Measurements from ENCODE around the gene WWC1. TPM values are rescaled to one million over a fixed set of nuclear protein-coding genes. Genes with fewer than 3 reads are reported as not detected.

Gene WWC1
- total RNA-seq, 1 donor from 2014 or later, result 18.7 TPM

DNA sequence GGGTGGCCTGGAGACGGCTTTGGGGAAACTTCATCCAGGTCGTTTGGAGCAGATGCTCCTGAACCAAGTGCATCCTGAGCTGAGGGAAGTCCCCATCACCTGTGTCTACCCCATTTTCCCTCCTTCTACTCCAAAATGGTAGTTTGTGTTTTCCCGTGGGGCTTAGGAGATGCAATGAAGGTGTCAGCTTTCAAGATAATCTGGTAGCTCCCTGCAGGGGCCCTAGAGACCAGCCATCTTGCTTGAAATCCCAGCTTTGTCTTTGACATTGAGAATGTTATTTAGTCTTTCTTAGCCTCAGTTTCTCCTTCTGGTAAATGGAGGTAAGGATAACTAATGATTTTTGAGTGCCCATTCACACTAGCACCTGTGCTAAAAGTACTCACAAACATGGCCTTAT is 77.4 kb downstream of the WWC1 start:
- no peak overlapping the region for H3K4me3 ChIP-seq
- DNase-seq (ENCODE audit: extremely low spot score in 2 of 2), result no peak
- intact Hi-C loops (cut with DNase I), result no loop called here
- no peaks in the 10 kb centered on the region for H3K27me3 ChIP-seq
- no peak overlapping the region for H3K27ac ChIP-seq
- TF ChIP-seq, protein P1, sequence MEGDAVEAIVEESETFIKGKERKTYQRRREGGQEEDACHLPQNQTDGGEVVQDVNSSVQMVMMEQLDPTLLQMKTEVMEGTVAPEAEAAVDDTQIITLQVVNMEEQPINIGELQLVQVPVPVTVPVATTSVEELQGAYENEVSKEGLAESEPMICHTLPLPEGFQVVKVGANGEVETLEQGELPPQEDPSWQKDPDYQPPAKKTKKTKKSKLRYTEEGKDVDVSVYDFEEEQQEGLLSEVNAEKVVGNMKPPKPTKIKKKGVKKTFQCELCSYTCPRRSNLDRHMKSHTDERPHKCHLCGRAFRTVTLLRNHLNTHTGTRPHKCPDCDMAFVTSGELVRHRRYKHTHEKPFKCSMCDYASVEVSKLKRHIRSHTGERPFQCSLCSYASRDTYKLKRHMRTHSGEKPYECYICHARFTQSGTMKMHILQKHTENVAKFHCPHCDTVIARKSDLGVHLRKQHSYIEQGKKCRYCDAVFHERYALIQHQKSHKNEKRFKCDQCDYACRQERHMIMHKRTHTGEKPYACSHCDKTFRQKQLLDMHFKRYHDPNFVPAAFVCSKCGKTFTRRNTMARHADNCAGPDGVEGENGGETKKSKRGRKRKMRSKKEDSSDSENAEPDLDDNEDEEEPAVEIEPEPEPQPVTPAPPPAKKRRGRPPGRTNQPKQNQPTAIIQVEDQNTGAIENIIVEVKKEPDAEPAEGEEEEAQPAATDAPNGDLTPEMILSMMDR (IDR thresholded peaks at IDR 0.05), result no peak
- TF ChIP-seq POLR2AphosphoS5 (IDR thresholded peaks at IDR 0.05; ENCODE audit: insufficient read depth in 1 of 2, low read depth in 1 of 2) (no peak), POLR2A (IDR thresholded peaks at IDR 0.05) (no peak)
- peaks cover 15% of the 10 kb centered on the region for H3K4me1 ChIP-seq
- no peaks in the 10 kb centered on the region for H3K36me3 ChIP-seq
- no peaks in the 10 kb centered on the region for H3K9me3 ChIP-seq

GRCh38 chr5:168370831-168371230 is 79.4 kb downstream of the WWC1 start:
- intact Hi-C loops (cut with DNase I), result no loop called here
- TF ChIP-seq POLR2AphosphoS5 (IDR thresholded peaks at IDR 0.05; ENCODE audit: insufficient read depth in 1 of 2, low read depth in 1 of 2), result no peak
- TF ChIP-seq, protein P1 (IDR thresholded peaks at IDR 0.05), result no peak
- no peak for TF ChIP-seq POLR2A (IDR thresholded peaks at IDR 0.05)
- H3K4me3 ChIP-seq, result no peak overlapping the region

GRCh38 chr5:168372356-168372946 is 81.0 kb downstream of the WWC1 start:
- Histone ChIP-seq H3K4me1 (no peaks in the 10 kb centered on the region), H3K27me3 (no peaks in the 10 kb centered on the region), H3K36me3 (no peaks in the 10 kb centered on the region), H3K27ac (no peak overlapping the region), H3K9me3 (no peaks in the 10 kb centered on the region), H3K4me3 (no peak overlapping the region)
- TF ChIP-seq POLR2AphosphoS5 (IDR thresholded peaks at IDR 0.05; ENCODE audit: insufficient read depth in 1 of 2, low read depth in 1 of 2) (no peak), POLR2A (IDR thresholded peaks at IDR 0.05) (no peak)
- TF ChIP-seq, protein P1 (IDR thresholded peaks at IDR 0.05), result no peak
- DNase-seq (ENCODE audit: extremely low spot score in 2 of 2), result no peak
- intact Hi-C loops (cut with DNase I), result no loop called here

More at GRCh38 chr5:168370831-168371230, 79.4 kb downstream of the WWC1 start:
- H3K36me3 ChIP-seq, result no peaks in the 10 kb centered on the region
- no peaks in the 10 kb centered on the region for H3K9me3 ChIP-seq
- peaks cover 5% of the 10 kb centered on the region for H3K4me1 ChIP-seq
- no peaks in the 10 kb centered on the region for H3K27me3 ChIP-seq
- DNase-seq (ENCODE audit: extremely low spot score in 2 of 2), result no peak
- H3K27ac ChIP-seq, result no peak overlapping the region

DNA sequence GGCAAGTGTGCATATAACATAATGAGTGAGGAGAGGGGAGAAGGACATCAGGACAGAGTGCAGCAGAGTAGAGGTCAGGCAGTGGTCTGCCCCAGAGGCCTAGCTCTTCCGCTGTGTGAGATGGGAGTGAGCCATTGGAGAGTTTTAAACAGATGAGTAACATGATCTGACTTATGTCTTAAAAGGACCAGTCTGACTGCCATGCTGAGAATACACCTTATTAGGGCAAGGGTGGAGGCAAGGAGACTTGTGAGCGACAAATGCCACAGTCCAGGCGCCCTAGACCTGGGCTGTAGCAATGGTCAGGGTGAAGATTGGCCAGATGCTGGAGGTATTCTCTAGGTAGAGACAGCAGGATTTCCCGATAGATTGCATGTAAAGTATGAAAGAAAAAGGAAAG is 83.1 kb downstream of the WWC1 start:
- no peak overlapping the region for H3K27ac ChIP-seq
- H3K36me3 ChIP-seq, result no peaks in the 10 kb centered on the region
- TF ChIP-seq POLR2AphosphoS5 (IDR thresholded peaks at IDR 0.05; ENCODE audit: insufficient read depth in 1 of 2, low read depth in 1 of 2) (no peak), POLR2A (IDR thresholded peaks at IDR 0.05) (no peak)
- TF ChIP-seq, protein P1 (IDR thresholded peaks at IDR 0.05), result no peak
- H3K4me1 ChIP-seq, result no peaks in the 10 kb centered on the region
- DNase-seq (ENCODE audit: extremely low spot score in 2 of 2), result no peak
- no peaks in the 10 kb centered on the region for H3K9me3 ChIP-seq
- H3K27me3 ChIP-seq, result no peaks in the 10 kb centered on the region
- intact Hi-C loops (cut with DNase I), result no loop called here
- no peak overlapping the region for H3K4me3 ChIP-seq

GRCh38 chr5:168375214-168375613 is 83.8 kb downstream of the WWC1 start:
- intact Hi-C loops (cut with DNase I), result no loop called here
- H3K9me3 ChIP-seq, result no peaks in the 10 kb centered on the region
- TF ChIP-seq POLR2A (IDR thresholded peaks at IDR 0.05) (no peak), POLR2AphosphoS5 (IDR thresholded peaks at IDR 0.05; ENCODE audit: insufficient read depth in 1 of 2, low read depth in 1 of 2) (no peak)
- TF ChIP-seq, protein P1 (IDR thresholded peaks at IDR 0.05), result no peak
- no peak overlapping the region for H3K4me3 ChIP-seq
- no peaks in the 10 kb centered on the region for H3K27me3 ChIP-seq
- no peaks in the 10 kb centered on the region for H3K36me3 ChIP-seq
- H3K27ac ChIP-seq, result no peak overlapping the region
- DNase-seq (ENCODE audit: extremely low spot score in 2 of 2), result no peak
- H3K4me1 ChIP-seq, result no peaks in the 10 kb centered on the region

All from vagina (tissue), 2 donors.